ENCODE results near the gene NR6A1. TPM values are rescaled to one million over a fixed set of nuclear protein-coding genes. Genes with fewer than 3 reads are reported as not detected.
A peak's percentile ranks its signal among the peaks of the same experiment; 100 is the strongest.

NR6A1 gene
- total and polyA plus RNA-seq, 10 donors, result 0.14 to 3.7 (median 1.9) TPM

DNA sequence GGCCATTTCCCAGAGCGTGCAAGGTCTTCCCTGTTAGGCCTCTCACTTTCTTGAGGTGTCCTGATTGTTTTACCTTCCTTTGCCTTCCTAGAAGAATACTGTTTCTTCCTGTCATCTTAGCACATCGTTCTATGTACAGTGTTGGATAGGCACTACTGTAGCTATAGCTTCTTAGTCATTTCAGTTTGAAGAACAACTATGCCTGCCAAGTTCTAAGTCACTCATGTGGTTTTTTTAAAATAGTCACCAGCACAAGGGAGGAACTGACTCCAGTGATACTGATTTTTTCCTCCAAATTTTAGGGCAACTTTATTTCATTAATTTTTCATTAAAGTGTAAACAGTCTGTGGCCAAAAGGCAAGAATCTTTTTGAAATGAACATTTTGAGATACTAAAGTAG lies 141.5 kb downstream of the NR6A1 start:
- TF ChIP-seq, protein P1, sequence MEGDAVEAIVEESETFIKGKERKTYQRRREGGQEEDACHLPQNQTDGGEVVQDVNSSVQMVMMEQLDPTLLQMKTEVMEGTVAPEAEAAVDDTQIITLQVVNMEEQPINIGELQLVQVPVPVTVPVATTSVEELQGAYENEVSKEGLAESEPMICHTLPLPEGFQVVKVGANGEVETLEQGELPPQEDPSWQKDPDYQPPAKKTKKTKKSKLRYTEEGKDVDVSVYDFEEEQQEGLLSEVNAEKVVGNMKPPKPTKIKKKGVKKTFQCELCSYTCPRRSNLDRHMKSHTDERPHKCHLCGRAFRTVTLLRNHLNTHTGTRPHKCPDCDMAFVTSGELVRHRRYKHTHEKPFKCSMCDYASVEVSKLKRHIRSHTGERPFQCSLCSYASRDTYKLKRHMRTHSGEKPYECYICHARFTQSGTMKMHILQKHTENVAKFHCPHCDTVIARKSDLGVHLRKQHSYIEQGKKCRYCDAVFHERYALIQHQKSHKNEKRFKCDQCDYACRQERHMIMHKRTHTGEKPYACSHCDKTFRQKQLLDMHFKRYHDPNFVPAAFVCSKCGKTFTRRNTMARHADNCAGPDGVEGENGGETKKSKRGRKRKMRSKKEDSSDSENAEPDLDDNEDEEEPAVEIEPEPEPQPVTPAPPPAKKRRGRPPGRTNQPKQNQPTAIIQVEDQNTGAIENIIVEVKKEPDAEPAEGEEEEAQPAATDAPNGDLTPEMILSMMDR (IDR thresholded peaks at IDR 0.05 in 8 of 11, conservative IDR thresholded peaks at IDR 0.05 in 3 of 11), result no peak
- TF ChIP-seq POLR2AphosphoS5 (IDR thresholded peaks at IDR 0.05), result no peak
- no peaks in the 10 kb centered on the region for H3K9me3 ChIP-seq
- H3K36me3 ChIP-seq, result no peaks in the 10 kb centered on the region
- H3K4me1 ChIP-seq, result no peaks in the 10 kb centered on the region
- DNase-seq, result no peak
- H3K27ac ChIP-seq, result no peak overlapping the region
- no peaks in the 10 kb centered on the region for H3K27me3 ChIP-seq (replicated peaks in 1 of 7)
- no peak overlapping the region for H3K4me3 ChIP-seq
- 45 to 59% (median 53%) methylated on average over 2 of the region's 2 CpGs for WGBS, 5 donors
- intact Hi-C loops (cut with DNase I; ENCODE audit: low total_unique reads), result no loop called here

DNA sequence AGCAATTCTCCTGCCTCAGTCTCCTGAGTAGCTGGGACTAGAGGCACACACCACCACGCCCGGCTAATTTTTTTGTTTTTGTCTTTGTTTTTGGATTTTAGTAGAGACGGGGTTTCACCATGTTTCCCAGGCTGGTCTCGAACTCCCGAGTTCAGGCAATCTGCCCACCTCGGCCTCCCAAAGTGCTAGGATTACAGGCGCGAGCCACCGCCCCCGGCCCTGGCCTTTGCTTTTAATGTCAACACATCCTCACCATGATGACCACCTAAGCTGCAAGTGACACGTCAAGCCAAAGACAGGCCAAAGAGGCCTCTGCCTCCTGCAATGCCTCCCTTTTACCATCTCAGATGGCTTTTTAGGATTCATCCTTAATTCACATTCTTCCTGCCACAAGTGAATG lies 142.4 kb downstream of the NR6A1 start:
- 96 to 98% (median 97%) methylated on average over 11 of the region's 11 CpGs for WGBS, 5 donors
- no peaks in the 10 kb centered on the region for H3K27me3 ChIP-seq (replicated peaks in 1 of 7)
- H3K36me3 ChIP-seq, result no peaks in the 10 kb centered on the region
- no peaks in the 10 kb centered on the region for H3K9me3 ChIP-seq
- H3K4me1 ChIP-seq, result no peaks in the 10 kb centered on the region
- TF ChIP-seq POLR2AphosphoS5 (IDR thresholded peaks at IDR 0.05), result no peak
- TF ChIP-seq, protein P1 (IDR thresholded peaks at IDR 0.05 in 8 of 11, conservative IDR thresholded peaks at IDR 0.05 in 3 of 11), result no peak
- TF ChIP-seq POLR2A (IDR thresholded peaks at IDR 0.05), result no peak
- no peak overlapping the region for H3K27ac ChIP-seq
- H3K4me3 ChIP-seq, result no peak overlapping the region
- DNase-seq, result no peak
- intact Hi-C loops (cut with DNase I; ENCODE audit: low total_unique reads), result no loop called here

DNA sequence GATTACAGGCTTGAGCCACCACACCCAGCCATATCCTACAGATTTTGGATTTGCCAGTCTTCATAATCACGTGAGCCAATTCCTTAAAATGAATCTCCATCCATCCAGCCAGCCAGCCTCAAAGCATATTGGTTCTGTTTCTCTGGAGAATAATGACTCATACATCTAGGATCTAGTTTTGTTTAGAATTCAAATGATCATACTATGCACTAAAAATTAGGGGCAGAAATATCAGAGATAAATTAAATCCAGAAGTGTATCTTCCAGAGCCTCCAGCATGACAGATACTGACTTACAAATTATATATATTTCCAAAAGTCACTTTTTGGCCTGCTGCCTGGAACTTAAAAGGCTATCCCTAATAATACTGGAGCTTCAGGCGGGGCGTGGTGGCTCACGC lies 144.8 kb downstream of the NR6A1 start:
- WGBS, 5 donors, result 93 to 99% (median 95%) methylated on average over 4 of the region's 4 CpGs
- no peak overlapping the region for H3K4me3 ChIP-seq

DNA sequence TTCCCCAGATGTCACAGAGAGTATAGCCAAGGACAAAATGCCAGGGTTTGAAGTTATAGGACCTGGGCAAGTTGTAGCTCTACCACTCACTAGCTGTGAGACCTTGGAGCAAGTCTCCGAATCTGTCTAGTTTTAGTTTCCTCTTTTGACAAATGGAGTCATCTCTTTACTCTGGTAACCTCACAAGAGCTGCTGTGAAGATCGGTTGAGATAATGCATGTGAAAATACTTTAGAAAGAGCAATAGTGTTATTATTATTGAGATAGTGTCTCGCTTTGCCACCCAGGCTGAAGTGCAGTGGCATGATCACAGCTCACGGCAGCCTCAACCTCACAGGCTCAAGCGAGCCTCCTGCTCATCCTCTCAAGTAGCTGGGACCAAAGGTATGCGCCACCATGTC lies 146.0 kb downstream of the NR6A1 start:
- peak overlapping the region in 3 of 8 donors; percentile 8 to 42 (median 9) for H3K27ac ChIP-seq
- no peak overlapping the region for H3K4me3 ChIP-seq
- TF ChIP-seq POLR2AphosphoS5 (IDR thresholded peaks at IDR 0.05) (no peak), POLR2A (IDR thresholded peaks at IDR 0.05) (no peak)
- TF ChIP-seq, protein P1 (IDR thresholded peaks at IDR 0.05 in 8 of 11, conservative IDR thresholded peaks at IDR 0.05 in 3 of 11), result no peak
- no peaks in the 10 kb centered on the region for H3K9me3 ChIP-seq
- H3K36me3 ChIP-seq, result no peaks in the 10 kb centered on the region
- H3K27me3 ChIP-seq (replicated peaks in 1 of 7), result no peaks in the 10 kb centered on the region
- WGBS, 5 donors, result 78 to 93% (median 88%) methylated on average over 6 of the region's 6 CpGs
- no peak for DNase-seq
- H3K4me1 ChIP-seq, result no peaks in the 10 kb centered on the region
- intact Hi-C loops (cut with DNase I; ENCODE audit: low total_unique reads), result no loop called here

More for the DNA sequence above, 144.8 kb downstream of the NR6A1 start:
- H3K4me1 ChIP-seq, result no peaks in the 10 kb centered on the region
- H3K27ac ChIP-seq, result no peak overlapping the region
- no peaks in the 10 kb centered on the region for H3K27me3 ChIP-seq (replicated peaks in 1 of 7)
- TF ChIP-seq, protein P1 (IDR thresholded peaks at IDR 0.05 in 8 of 11, conservative IDR thresholded peaks at IDR 0.05 in 3 of 11), result no peak
- TF ChIP-seq POLR2AphosphoS5 (IDR thresholded peaks at IDR 0.05) (no peak), POLR2A (IDR thresholded peaks at IDR 0.05) (no peak)
- H3K36me3 ChIP-seq, result no peaks in the 10 kb centered on the region
- DNase-seq, result no peak
- no peaks in the 10 kb centered on the region for H3K9me3 ChIP-seq
- intact Hi-C loops (cut with DNase I; ENCODE audit: low total_unique reads), result no loop called here
